Activated naive CD4-positive, alpha-beta T cell treated with anti-CD3 and anti-CD28 coated beads, Interleukin-2, amount 50 U/mL, for 72 hours (primary cell): ENCODE results near the gene RORB. TPM values are rescaled to one million over a fixed set of nuclear protein-coding genes. Genes with fewer than 3 reads are reported as not detected.

Source experiments
- ATAC-seq, 2 donors: fragments of 150-1000 bp; cut with Tn5 transposase; 2 replicates each; pipeline ENCODE4 v1.10.0; 2021; ENCODE audit warnings: mild to moderate bottlenecking in 2 of 2, moderate library complexity in 2 of 2
- DNase-seq, 2 donors: peaks; one replicate each; pipeline ENCODE4 v3.0.0; 2021 to 2022; ENCODE audit warnings: low spot score in 2 of 2
- H3K27ac Mint-ChIP-seq, 2 donors: one replicate each; pipeline ENCODE4 v1.8.0; 2022; ENCODE audit warnings: mild to moderate bottlenecking in 2 of 2, mixed read lengths in 2 of 2
- H3K36me3 Mint-ChIP-seq, 2 donors: one replicate each; pipeline ENCODE4 v1.8.0; 2022; ENCODE audit warnings: mixed read lengths in 2 of 2
- H3K9me3 Mint-ChIP-seq, 2 donors: one replicate each; pipeline ENCODE4 v1.8.0; 2022; ENCODE audit warnings: mixed read lengths in 2 of 2
- total RNA-seq, 2 donors: library from RNA; stranded (reverse); gene quantifications; one replicate each; pipeline ENCODE4 v1.2.3, GENCODE V29; 2022

RORB gene
- total RNA-seq, 2 donors from 2014 or later, result not detected

- DNase-seq, result no peak
- Mint-ChIP-seq H3K36me3 (no peaks in the 10 kb centered on the region), H3K27ac (no peak overlapping the region), H3K9me3 (peaks cover 3 to 8% of the 10 kb centered on the region in 2 donors)
- ATAC-seq, result no peak
Measured at GRCh38 chr9:74554751-74555419, 57.8 kb downstream of the RORB start.

GRCh38 chr9:74555565-74555964 is 58.4 kb downstream of the RORB start:
- Mint-ChIP-seq H3K36me3 (no peaks in the 10 kb centered on the region), H3K27ac (no peak overlapping the region), H3K9me3 (peaks cover 3 to 8% of the 10 kb centered on the region in 2 donors)
- ATAC-seq (no peak), DNase-seq (no peak)

- Mint-ChIP-seq H3K27ac (no peak overlapping the region), H3K36me3 (no peaks in the 10 kb centered on the region), H3K9me3 (peaks cover 3% of the 10 kb centered on the region in 2 donors)
- no peak for DNase-seq
- ATAC-seq, result peak in 1 of 2 donors; percentile 93
Measured at GRCh38 chr9:74556685-74557084, 59.5 kb downstream of the RORB start.

GRCh38 chr9:74557571-74557970 is 60.4 kb downstream of the RORB start:
- DNase-seq (no peak), ATAC-seq (no peak)
- Mint-ChIP-seq H3K27ac (no peak overlapping the region), H3K9me3 (peaks cover 0 to 3% of the 10 kb centered on the region in 2 donors), H3K36me3 (no peaks in the 10 kb centered on the region)

GRCh38 chr9:74562611-74563010 is 65.5 kb downstream of the RORB start:
- Mint-ChIP-seq H3K36me3 (no peaks in the 10 kb centered on the region), H3K27ac (no peak overlapping the region), H3K9me3 (no peaks in the 10 kb centered on the region)
- ATAC-seq (no peak), DNase-seq (no peak)

GRCh38 chr9:74570879-74571512 is 73.9 kb downstream of the RORB start:
- H3K9me3 Mint-ChIP-seq, result no peaks in the 10 kb centered on the region
- ATAC-seq (no peak), DNase-seq (peak in 1 of 2 donors; percentile 4)
- no peak overlapping the region for H3K27ac Mint-ChIP-seq
- H3K36me3 Mint-ChIP-seq, result no peaks in the 10 kb centered on the region

- no peaks in the 10 kb centered on the region for H3K36me3 Mint-ChIP-seq
- no peaks in the 10 kb centered on the region for H3K9me3 Mint-ChIP-seq
- ATAC-seq (no peak), DNase-seq (no peak)
- no peak overlapping the region for H3K27ac Mint-ChIP-seq
Measured at GRCh38 chr9:74573640-74574191, 76.6 kb downstream of the RORB start.

- H3K27ac Mint-ChIP-seq, result no peak overlapping the region
- no peaks in the 10 kb centered on the region for H3K36me3 Mint-ChIP-seq
- no peaks in the 10 kb centered on the region for H3K9me3 Mint-ChIP-seq
- DNase-seq (no peak), ATAC-seq (no peak)
Measured at GRCh38 chr9:74576176-74576575, 79.0 kb downstream of the RORB start.

- Mint-ChIP-seq H3K27ac (no peak overlapping the region), H3K36me3 (no peaks in the 10 kb centered on the region), H3K9me3 (no peaks in the 10 kb centered on the region)
- no peak for ATAC-seq
- DNase-seq, result no peak
Measured at GRCh38 chr9:74577956-74578355, 80.8 kb downstream of the RORB start.

GRCh38 chr9:74589576-74589975 is 92.4 kb downstream of the RORB start:
- no peak for DNase-seq
- H3K9me3 Mint-ChIP-seq, result peaks cover 0 to 1% of the 10 kb centered on the region in 2 donors
- H3K36me3 Mint-ChIP-seq, result no peaks in the 10 kb centered on the region
- no peak for ATAC-seq
- H3K27ac Mint-ChIP-seq, result no peak overlapping the region

- H3K27ac Mint-ChIP-seq, result no peak overlapping the region
- no peak for ATAC-seq
Measured at GRCh38 chr9:74595286-74595685, 98.2 kb downstream of the RORB start.

GRCh38 chr9:74598874-74599273 is 101.7 kb downstream of the RORB start:
- no peak for ATAC-seq
- no peaks in the 10 kb centered on the region for H3K36me3 Mint-ChIP-seq

More at GRCh38 chr9:74595286-74595685, 98.2 kb downstream of the RORB start:
- Mint-ChIP-seq H3K9me3 (no peaks in the 10 kb centered on the region), H3K36me3 (no peaks in the 10 kb centered on the region)
- no peak for DNase-seq

GRCh38 chr9:74609671-74610405 is 112.7 kb downstream of the RORB start:
- Mint-ChIP-seq H3K27ac (no peak overlapping the region), H3K9me3 (no peaks in the 10 kb centered on the region), H3K36me3 (no peaks in the 10 kb centered on the region)
- DNase-seq, result no peak
- no peak for ATAC-seq

More at GRCh38 chr9:74598874-74599273, 101.7 kb downstream of the RORB start:
- no peak for DNase-seq
- Mint-ChIP-seq H3K27ac (no peak overlapping the region), H3K9me3 (no peaks in the 10 kb centered on the region)

GRCh38 chr9:74610523-74611061 is 113.5 kb downstream of the RORB start:
- DNase-seq (no peak), ATAC-seq (no peak)
- no peaks in the 10 kb centered on the region for H3K36me3 Mint-ChIP-seq
- H3K27ac Mint-ChIP-seq, result no peak overlapping the region
- no peaks in the 10 kb centered on the region for H3K9me3 Mint-ChIP-seq

- ATAC-seq (no peak), DNase-seq (no peak)
- Mint-ChIP-seq H3K36me3 (no peaks in the 10 kb centered on the region), H3K9me3 (no peaks in the 10 kb centered on the region), H3K27ac (no peak overlapping the region)
Measured at GRCh38 chr9:74630228-74630627, 133.1 kb downstream of the RORB start.

- no peaks in the 10 kb centered on the region for H3K9me3 Mint-ChIP-seq
- no peak overlapping the region for H3K27ac Mint-ChIP-seq
- DNase-seq, result no peak
- no peaks in the 10 kb centered on the region for H3K36me3 Mint-ChIP-seq
- ATAC-seq, result no peak
Measured at GRCh38 chr9:74639112-74639511, 142.0 kb downstream of the RORB start.

- DNase-seq (no peak), ATAC-seq (no peak)
- no peaks in the 10 kb centered on the region for H3K9me3 Mint-ChIP-seq
- no peaks in the 10 kb centered on the region for H3K36me3 Mint-ChIP-seq
- H3K27ac Mint-ChIP-seq, result no peak overlapping the region
Measured at GRCh38 chr9:74642376-74642775, 145.2 kb downstream of the RORB start.
